GM21367 (cell line): ENCODE data around the gene MON1B.
"Not testable (repeated sequence)": the region's sequence is repeated elsewhere in the genome, so short reads cannot be mapped to it uniquely, and the experiment has no call there.

ENCODE experiments used
- ATAC-seq: cut with Tn5 transposase; IDR thresholded peaks from one replicate; pipeline ENCODE4 v1.9.1; 2021; ENCODE audit not compliant: unreplicated experiment

Gene MON1B

GRCh38 chr16:77238593-77238992, 47.6 kb downstream of the MON1B start:
- ATAC-seq, result no peak

GRCh38 chr16:77242471-77242870, 51.5 kb downstream of the MON1B start:
- ATAC-seq, result not testable (repeated sequence)

- ATAC-seq, result no peak
Observed at GRCh38 chr16:77246150-77246549, 55.2 kb downstream of the MON1B start.

GRCh38 chr16:77250400-77250799, 59.4 kb downstream of the MON1B start:
- no peak for ATAC-seq
